NT2/D1 (cell line): Measurements from ENCODE around the gene SVIP.

Source experiments
- SUZ12 ChIP-seq: IDR thresholded peaks from 2 replicates; pipeline ENCODE4 v1.6.1; 2011; ENCODE audit not compliant: insufficient read length, insufficient read depth; ENCODE audit errors: extremely low read depth
- YY1 ChIP-seq: IDR thresholded peaks from 2 replicates; pipeline ENCODE4 v1.6.1; 2011; ENCODE audit not compliant: insufficient read length, insufficient read depth

GRCh38 chr11:22822203-22822602 lies 7.4 kb downstream of the SVIP start:
- TF ChIP-seq YY1: no peak
- TF ChIP-seq SUZ12: no peak
